Astrocyte (in vitro differentiated cells and primary cell): Measurements from ENCODE around the gene WIPF3. TPM values are rescaled to one million over a fixed set of nuclear protein-coding genes. Genes with fewer than 3 reads are reported as not detected.

ENCODE experiments used
- DNase-seq: peaks from one replicate; pipeline ENCODE4 v3.0.0-alpha.2; 2010; ENCODE audit warnings: low read depth
- FAIRE-seq: peaks from 2 replicates; lab custom pipeline; 2011; peaks lifted over from hg19 to GRCh38; lab: Jason Lieb, UNC
- H2AFZ ChIP-seq: 2 replicates; pipeline ENCODE4 v1.6.0; 2012; ENCODE audit warnings: low read depth, low read length, inconsistent platforms
- H3K27ac ChIP-seq: 2 replicates; pipeline ENCODE4 v1.5.1; 2011; ENCODE audit warnings: low read depth, low read length, inconsistent platforms
- H3K27me3 ChIP-seq: 2 replicates; pipeline ENCODE4 v1.6.0; 2011; ENCODE audit warnings: low read length, inconsistent platforms; ENCODE audit not compliant: insufficient read depth
- H3K36me3 ChIP-seq: 2 replicates; pipeline ENCODE4 v1.5.1; 2011; ENCODE audit warnings: low read length, inconsistent platforms; ENCODE audit not compliant: insufficient read depth
- H3K4me1 ChIP-seq: 2 replicates; pipeline ENCODE4 v1.5.1; 2011; ENCODE audit warnings: low read length, inconsistent platforms; ENCODE audit not compliant: insufficient read depth
- H3K4me2 ChIP-seq: 2 replicates; pipeline ENCODE4 v1.6.0; 2012; ENCODE audit warnings: low read length, inconsistent platforms
- H3K4me3 ChIP-seq: 2 replicates; pipeline ENCODE4 v1.5.1; 2011; ENCODE audit warnings: low read depth, mild to moderate bottlenecking, low read length, inconsistent platforms; ENCODE audit not compliant: insufficient read depth
- H3K79me2 ChIP-seq: 2 replicates; pipeline ENCODE4 v1.6.0; 2012; ENCODE audit warnings: mild to moderate bottlenecking, low read length, inconsistent platforms; ENCODE audit not compliant: insufficient read depth
- H3K9ac ChIP-seq: 2 replicates; pipeline ENCODE4 v1.6.0; 2012; ENCODE audit warnings: mild to moderate bottlenecking, low read length, inconsistent platforms
- H3K9me3 ChIP-seq: 2 replicates; pipeline ENCODE4 v1.5.1; 2012; ENCODE audit warnings: low read depth, mild to moderate bottlenecking, low read length, inconsistent platforms; ENCODE audit not compliant: insufficient read depth
- H4K20me1 ChIP-seq: 2 replicates; pipeline ENCODE4 v1.6.0; 2012; ENCODE audit warnings: low read length, inconsistent platforms; ENCODE audit not compliant: insufficient read depth
- H3K27ac Mint-ChIP-seq: one replicate; pipeline ENCODE4 v1.8.0; 2021; ENCODE audit warnings: mild to moderate bottlenecking, mixed read lengths; ENCODE audit not compliant: unreplicated experiment
- H3K27me3 Mint-ChIP-seq: one replicate; pipeline ENCODE4 v1.8.0; 2021; ENCODE audit warnings: low read depth, mixed read lengths; ENCODE audit not compliant: unreplicated experiment
- H3K36me3 Mint-ChIP-seq: one replicate; pipeline ENCODE4 v1.8.0; 2021; ENCODE audit warnings: low read depth, mixed read lengths; ENCODE audit not compliant: unreplicated experiment
- H3K4me1 Mint-ChIP-seq: one replicate; pipeline ENCODE4 v1.8.0; 2021; ENCODE audit warnings: low read depth, mixed read lengths; ENCODE audit not compliant: unreplicated experiment
- H3K4me3 Mint-ChIP-seq: one replicate; pipeline ENCODE4 v1.8.0; 2021; ENCODE audit warnings: mild to moderate bottlenecking, moderate library complexity, mixed read lengths; ENCODE audit not compliant: unreplicated experiment
- H3K9me3 Mint-ChIP-seq: one replicate; pipeline ENCODE4 v1.8.0; 2021; ENCODE audit warnings: mild to moderate bottlenecking, mixed read lengths; ENCODE audit not compliant: unreplicated experiment
- CTCF ChIP-seq: IDR thresholded peaks from 2 replicates; pipeline ENCODE4 v1.5.1; 2011; ENCODE audit warnings: low read depth, mild to moderate bottlenecking, inconsistent platforms, low read length, moderate library complexity; ENCODE audit not compliant: insufficient read depth
- EZH2 ChIP-seq: IDR thresholded peaks from 2 replicates; pipeline ENCODE4 v1.6.1; 2012; ENCODE audit warnings: mild to moderate bottlenecking, low read length, inconsistent platforms; ENCODE audit not compliant: insufficient read depth
- total RNA-seq: library from RNA; stranded (reverse); gene quantifications from 2 replicates; pipeline ENCODE4 v1.2.1, GENCODE V29; 2021

Gene WIPF3
- total RNA-seq, 1 donor from 2014 or later: 1.0 TPM

GRCh38 chr7:29848941-29849340, 42.6 kb downstream of the WIPF3 start:
- no peaks in the 10 kb centered on the region for H3K4me1 ChIP-seq
- peaks cover 16% of the 10 kb centered on the region for H3K27me3 ChIP-seq
- no peak overlapping the region for H3K4me2 ChIP-seq
- H3K79me2 ChIP-seq: no peaks in the 10 kb centered on the region
- H2AFZ ChIP-seq: no peak overlapping the region
- no peak for DNase-seq
- no peaks in the 10 kb centered on the region for H4K20me1 ChIP-seq
- H3K9me3 Mint-ChIP-seq: peaks cover 2% of the 10 kb centered on the region
- no peak overlapping the region for H3K27ac Mint-ChIP-seq
- no peaks in the 10 kb centered on the region for H3K9me3 ChIP-seq
- peaks cover 3% of the 10 kb centered on the region for H3K36me3 Mint-ChIP-seq
- FAIRE-seq: no peak
- H3K4me1 Mint-ChIP-seq: no peaks in the 10 kb centered on the region
- H3K36me3 ChIP-seq: no peaks in the 10 kb centered on the region
- TF ChIP-seq EZH2 (no peak), CTCF (no peak)
- no peak overlapping the region for H3K4me3 ChIP-seq
- H3K27ac ChIP-seq: no peak overlapping the region
- peaks cover 7% of the 10 kb centered on the region for H3K27me3 Mint-ChIP-seq
- no peak overlapping the region for H3K9ac ChIP-seq
- H3K4me3 Mint-ChIP-seq: no peak overlapping the region

DNA sequence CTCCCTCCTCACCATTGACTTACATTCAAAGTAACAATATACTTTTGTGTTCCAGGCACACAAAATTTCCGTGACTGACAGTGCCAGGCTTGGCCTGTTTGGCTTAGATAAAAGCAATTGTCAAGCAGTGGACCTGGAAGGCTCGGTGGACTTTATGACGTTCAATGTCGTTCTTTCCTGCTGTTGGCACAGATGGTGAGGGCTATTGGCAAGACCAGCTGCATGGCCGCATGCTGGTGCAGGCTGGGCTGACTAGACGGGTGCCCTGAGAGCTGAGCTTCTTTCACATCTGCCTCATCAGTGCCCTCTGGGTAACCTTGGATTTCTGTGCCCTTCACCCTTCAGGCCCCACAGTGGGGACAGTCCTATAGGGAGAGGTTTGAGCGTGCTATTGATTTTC, 45.2 kb downstream of the WIPF3 start:
- Mint-ChIP-seq H3K27me3 (peaks cover 3% of the 10 kb centered on the region), H3K9me3 (peaks cover 2% of the 10 kb centered on the region)

More for the DNA sequence above, 45.2 kb downstream of the WIPF3 start:
- Mint-ChIP-seq H3K36me3 (peaks cover 3% of the 10 kb centered on the region), H3K27ac (no peak overlapping the region), H3K4me1 (peaks cover 5% of the 10 kb centered on the region), H3K4me3 (no peak overlapping the region)
- DNase-seq: no peak
- H3K36me3 ChIP-seq: no peaks in the 10 kb centered on the region
- H3K27ac ChIP-seq: no peak overlapping the region
- no peak for FAIRE-seq
- no peaks in the 10 kb centered on the region for H3K79me2 ChIP-seq
- H3K4me1 ChIP-seq: no peaks in the 10 kb centered on the region
- H3K4me3 ChIP-seq: no peak overlapping the region
- H3K4me2 ChIP-seq: no peak overlapping the region
- peaks cover 6% of the 10 kb centered on the region for H3K27me3 ChIP-seq
- no peaks in the 10 kb centered on the region for H3K9me3 ChIP-seq
- H2AFZ ChIP-seq: no peak overlapping the region
- H3K9ac ChIP-seq: no peak overlapping the region
- TF ChIP-seq EZH2: no peak
- no peak for TF ChIP-seq CTCF
- no peaks in the 10 kb centered on the region for H4K20me1 ChIP-seq
